22Rv1 (cell line): ENCODE measurements around the gene DPP6.

Source experiments
- CTCF ChIP-seq: fragments of 450-650 bp; IDR thresholded peaks from 2 replicates; pipeline ENCODE4 v1.5.1; 2017; ENCODE audit warnings: mild to moderate bottlenecking
- ZFX ChIP-seq: fragments of 450-650 bp; IDR thresholded peaks from 2 replicates; pipeline ENCODE4 v1.6.1; 2017; ENCODE audit warnings: antibody characterized with exemption, borderline replicate concordance

GRCh38 chr7:154929006-154929726 is 877.0 kb downstream of the DPP6 start:
- TF ChIP-seq CTCF (no peak), ZFX (no peak)
